SK-N-MC (cell line): ENCODE data around the gene LLGL1.

Experiments
- EZH2 ChIP-seq: fragments of 200-600 bp; sonication (generic); IDR thresholded peaks from one replicate; pipeline ENCODE4 v1.6.1; 2017; ENCODE audit warnings: antibody characterized with exemption
- POLR2AphosphoS5 ChIP-seq: IDR thresholded peaks from 2 replicates; pipeline ENCODE4 v1.6.1; 2012; ENCODE audit warnings: mild to moderate bottlenecking, low read depth, low read length, borderline replicate concordance

DNA sequence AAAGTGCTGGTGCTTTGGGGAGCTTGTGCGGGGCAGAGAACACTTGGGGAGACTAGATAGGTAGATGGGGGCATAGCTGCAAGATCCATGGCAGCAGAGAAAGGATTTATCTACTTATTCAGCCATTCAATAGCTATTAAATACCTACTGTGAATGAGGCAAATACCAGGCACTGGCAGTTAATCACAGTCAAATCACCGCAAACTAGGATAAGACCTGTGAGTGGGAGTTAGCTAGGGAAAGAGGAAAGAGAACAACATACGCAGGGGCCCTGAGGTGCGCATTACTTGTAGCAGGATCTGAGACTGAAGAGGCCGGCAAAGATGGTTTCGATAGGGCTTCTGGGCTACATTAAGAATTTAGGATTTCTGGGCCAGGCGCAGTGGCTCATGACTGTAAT is 45.6 kb upstream of the LLGL1 start:
- no peak for TF ChIP-seq EZH2
- TF ChIP-seq POLR2AphosphoS5 = no peak
